NCI-H1436 treated with DMSO at 0.1 percent for 48 hours (cell line): ENCODE measurements around the gene ZCCHC8.
A peak's percentile ranks its signal among the peaks of the same experiment; 100 is the strongest.
"Not testable (repeated sequence)": the region's sequence is repeated elsewhere in the genome, so short reads cannot be mapped to it uniquely, and the experiment has no call there.

Source experiments
- DNase-seq: peaks from one replicate; lab custom pipeline; 2025; lab: John Stamatoyannopoulos, UW

ZCCHC8 gene

DNA sequence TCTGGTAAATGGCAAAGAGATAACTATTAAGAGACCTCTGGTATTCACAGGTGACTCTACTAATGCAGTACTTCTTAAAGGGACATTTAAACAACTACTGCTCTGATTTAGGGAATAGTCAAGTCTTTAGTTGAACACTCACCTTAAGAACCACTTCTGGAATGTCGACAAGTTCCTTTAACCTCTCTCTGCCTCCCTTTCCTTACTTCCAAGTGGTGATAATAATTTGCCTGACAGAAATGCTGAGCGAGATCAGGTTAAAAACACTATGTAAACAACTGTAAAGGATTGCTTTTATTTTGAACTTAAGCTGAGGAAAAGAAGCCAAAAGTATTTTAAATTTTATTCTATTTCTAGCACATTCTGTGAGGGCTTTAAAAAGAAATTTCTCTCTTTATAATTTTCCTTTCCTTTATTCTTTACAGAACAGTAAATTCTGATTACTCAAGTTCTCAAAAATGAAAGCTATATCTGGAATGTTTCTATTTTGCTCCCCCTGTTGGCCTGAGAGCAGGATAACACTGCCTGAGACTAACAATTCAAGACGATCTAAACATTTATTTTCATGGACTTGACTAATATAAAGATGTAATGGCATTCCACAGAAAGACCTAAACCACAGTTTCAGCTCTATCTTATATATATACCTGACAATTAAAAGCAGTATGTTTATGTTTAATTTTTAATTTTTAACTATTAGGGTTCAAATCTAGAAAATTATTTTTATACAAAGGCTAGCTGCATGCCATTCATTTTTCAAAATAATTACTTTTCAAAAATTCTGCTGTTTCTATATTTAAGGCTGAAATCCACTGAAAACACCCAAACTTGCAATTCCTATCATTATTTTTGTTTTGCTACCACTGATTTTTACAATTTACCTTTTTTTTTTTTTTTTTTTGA is 29.2 kb downstream of the ZCCHC8 start:
- DNase-seq, result peak; percentile 28

DNA sequence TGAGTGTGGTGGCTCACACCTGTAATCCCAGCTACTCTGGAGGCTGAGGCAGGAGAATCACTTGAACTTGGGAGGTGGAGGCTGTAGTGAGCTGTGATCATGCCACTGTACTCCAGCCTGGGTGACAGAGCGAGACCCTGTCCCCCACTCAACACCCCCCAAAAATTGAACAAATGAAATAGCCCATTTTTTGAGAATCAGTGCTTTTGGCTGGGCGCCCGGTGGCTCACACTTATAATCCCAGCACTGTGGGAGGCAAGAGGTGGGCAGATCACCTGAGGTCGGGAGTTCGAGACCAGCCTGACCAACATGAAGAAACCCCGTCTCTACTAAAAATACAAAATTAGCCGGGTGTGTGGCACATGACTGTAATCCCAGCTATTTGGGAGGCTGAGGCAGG is 30.2 kb downstream of the ZCCHC8 start:
- not testable (repeated sequence) for DNase-seq

DNA sequence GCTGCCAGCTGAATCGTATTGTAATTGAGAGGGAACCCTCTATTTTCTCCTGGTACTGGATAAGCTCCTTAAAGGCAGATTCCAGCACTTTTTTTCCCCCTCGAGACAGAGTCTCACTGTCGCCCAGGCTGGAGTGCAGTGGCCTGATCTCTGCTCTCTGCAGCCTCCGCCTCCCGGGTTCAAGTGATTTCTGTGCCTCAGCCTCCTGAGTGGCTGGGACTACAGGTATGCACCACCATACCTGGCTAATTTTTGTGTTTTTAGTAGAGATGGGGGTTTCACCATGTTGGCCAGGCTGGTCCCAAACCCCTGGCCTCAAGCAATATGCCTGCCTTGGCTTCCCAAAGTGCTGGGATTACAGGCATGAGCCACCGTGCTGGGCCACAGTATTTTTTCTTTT is 30.9 kb downstream of the ZCCHC8 start:
- DNase-seq, result not testable (repeated sequence)

DNA sequence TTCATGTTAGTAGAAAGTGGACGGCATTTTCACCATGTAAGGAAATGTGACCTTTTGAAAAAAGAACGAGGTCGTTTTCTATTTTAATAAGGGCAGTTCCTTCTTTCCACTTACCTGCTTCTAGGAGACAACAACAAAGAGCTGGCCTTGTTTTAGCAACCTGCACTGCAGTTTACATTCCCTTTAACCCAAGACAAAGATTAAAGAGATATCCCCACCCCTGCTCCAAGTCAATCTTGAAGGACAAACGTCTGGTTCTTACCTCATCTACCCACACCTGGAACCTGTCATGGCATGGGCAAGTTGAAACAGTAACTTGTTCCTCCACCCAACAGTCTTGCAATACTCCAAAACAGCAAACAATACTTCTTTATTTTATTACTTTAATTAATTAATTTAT is 32.7 kb downstream of the ZCCHC8 start:
- no peak for DNase-seq

DNA sequence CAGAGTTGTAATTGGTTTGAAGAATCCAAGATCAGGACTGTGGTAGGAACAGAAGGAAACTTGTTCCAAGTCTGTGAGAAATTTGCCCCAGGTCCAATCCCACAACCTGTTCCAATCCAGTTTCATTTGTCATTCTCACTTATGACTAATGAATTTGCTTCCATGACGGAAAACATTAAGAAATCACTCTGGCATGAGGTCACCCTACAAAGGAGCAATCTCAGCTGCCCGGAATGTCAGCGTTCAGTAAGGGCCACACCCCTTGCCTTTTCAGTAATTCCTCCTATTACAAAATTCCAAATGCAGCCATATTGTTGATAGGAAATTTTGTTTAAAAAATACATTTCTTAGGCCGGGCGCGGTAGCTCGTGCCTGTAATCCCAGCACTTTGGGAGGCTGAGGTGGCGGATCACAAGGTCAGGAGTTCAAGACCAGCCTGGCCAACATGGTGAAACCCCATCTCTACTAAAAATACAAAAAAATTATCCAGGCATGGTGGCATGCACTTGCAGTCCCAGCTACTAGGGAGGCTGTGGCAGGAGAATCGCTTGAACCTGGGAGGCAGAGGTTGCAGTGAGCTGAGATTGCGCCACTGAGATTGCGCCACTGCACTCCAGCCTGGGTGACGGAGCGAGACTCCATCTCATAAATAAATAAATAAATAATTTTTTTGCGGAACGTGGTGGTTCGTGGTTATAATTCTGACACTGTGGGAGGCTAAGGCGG is 36.3 kb downstream of the ZCCHC8 start:
- not testable (repeated sequence) for DNase-seq

DNA sequence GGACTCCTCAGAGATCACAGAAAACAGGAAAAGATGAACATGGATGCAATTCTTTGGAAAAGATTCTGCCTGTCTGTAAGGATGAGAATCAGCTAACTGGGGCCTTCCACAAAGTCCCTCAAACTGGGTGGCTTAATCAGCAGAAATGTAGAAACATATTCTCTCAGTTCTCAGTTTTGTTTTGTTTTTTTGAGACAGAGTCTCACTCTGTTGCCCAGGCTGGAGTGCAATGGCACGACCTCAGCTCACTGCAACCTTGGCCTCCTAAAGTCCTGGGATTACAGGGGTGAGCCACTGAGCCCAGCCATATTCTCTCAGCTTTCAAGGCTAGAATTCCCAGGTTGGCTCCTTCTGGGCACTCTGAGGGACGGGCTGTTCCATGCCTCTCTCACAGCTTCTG is 40.1 kb downstream of the ZCCHC8 start:
- no peak for DNase-seq

DNA sequence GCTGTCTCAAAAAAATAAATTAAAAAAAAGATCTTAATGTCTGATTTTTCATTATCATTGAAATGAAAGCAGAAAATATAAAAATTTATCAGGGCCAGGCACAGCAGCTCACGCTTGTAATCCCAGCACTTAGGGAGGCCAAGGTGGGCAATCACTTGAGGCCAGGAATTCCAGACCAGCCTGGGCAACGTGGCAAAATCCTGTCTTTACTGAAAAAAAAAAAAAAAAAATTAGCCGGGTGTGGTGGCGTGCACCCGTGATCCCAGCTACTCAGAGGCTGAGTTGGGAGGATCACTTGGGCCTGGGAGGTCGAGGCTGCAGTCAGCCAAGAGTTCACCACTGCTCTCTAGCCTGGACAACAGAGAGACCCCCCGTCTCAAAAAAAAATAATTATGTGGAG is 40.7 kb downstream of the ZCCHC8 start:
- no peak for DNase-seq

DNA sequence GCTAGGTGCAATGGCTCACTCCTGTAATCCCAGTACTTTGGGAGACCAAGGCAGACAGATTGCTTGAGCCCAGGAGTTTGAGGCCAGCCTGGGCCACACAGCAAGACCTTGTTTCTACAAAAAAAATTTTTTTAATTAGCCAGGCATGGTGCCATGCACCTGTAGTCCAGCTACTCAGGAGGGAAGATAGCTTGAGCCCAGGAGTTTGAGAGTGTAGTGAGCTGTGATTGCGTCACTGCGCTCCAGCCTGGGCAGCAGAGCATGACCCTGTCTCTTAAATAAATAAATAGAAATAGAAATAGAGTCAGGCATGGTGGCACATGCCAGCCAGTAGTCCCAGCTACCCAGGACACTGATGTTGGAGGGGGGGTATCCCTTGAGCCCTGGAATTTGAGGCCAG is 41.5 kb downstream of the ZCCHC8 start:
- no peak for DNase-seq

DNA sequence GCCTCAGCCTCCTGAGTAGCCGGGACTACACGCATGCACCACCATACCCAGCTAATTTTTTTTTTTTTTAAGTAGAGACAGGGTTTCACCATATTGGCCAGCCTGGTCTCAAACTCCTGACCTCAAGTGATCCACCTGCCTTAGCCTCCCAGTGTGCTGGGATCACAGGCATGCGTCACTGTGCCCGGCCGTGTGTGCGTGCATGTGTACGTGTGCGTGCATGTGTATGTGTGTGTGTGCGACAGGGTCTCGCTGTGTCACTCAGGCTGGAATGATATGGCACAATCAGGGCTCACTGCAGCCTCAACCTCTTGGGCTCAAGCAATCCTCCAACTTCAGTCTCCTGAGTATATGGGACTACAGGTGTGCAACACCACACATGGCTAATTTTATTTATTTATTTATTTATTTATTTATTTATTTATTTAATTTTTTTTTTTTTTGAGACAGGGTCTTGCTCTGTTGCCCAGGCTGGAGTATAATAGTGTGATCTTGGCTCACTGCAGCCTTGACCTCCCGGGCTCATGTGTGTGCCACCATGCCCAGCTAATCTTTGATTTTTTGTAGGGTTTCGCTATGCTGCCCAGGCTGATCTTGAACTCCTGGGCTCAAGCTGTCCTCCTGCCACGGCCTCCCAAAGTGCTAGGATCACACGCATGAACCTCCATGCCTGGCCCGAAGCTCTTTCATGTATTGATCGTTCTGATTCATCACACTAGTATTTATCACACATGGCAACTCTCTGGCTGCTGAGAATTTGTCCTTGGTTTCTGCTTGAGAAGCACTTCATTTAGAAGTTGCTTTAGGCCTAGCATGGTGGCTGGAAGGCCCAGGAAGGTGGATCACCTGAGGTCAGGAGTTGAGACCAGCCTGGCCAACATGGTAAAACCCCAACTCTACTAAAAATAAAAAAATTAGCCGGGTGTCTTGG is 42.4 kb downstream of the ZCCHC8 start:
- DNase-seq, result no peak

DNA sequence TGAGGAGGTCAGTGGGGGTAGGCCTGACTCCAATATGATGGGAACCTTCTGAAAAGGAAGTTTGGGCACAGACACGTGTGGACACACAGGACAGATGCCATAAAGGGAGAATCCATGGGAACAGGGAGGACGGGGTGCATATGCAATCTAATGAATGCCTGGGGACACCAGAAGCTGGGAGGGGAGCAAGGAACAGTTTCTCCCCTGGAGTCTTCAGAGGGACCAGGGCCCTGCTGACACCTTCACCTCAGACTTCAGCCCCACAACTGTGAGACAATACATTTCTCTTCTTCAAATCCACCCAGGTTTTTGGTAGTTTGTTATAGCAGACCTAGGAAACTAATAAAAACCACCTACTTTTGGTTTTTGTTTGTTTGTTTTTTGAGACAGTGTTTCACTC is 43.1 kb downstream of the ZCCHC8 start:
- no peak for DNase-seq

DNA sequence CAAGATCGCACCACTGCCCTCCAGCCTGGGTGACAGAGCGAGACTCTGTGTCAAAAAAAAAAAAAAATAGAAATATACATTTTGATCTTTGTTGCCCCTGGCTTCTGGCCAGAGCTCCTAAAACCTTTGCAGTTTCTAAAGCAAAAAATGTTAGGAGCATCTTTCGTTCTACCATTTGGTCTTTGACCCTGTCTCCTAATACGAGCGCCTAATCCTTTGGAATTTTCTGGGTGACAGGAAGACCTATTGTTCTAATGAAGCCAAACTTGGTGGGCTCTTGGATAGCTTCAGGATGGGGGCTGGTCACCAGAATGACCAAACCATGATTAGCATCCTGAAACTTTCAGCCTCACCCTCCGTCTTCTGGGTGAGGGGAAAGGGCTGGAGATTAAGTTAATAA is 46.0 kb downstream of the ZCCHC8 start:
- DNase-seq, result no peak

DNA sequence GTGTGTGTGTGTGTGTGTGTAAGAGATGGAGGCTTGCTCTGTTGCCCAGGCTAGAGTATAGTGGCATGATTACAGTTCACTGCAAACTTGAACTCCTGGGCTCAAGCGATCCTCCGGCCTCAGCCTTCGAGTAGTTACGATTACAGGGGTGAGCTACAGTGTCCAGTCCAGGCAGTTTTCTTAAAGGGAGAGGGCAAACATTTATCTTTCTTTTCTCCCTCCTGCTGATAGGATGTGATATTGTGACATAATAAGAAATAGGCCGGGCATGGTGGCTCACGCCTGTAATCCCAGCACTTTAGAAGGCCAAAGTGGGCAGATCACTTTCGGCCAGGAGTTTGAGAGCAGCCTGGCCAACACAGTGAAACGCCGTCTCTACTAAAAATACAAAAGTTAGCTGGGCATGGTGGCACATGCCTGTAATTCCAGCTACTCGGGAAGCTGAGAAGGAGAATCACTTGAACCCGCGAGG is 46.4 kb downstream of the ZCCHC8 start:
- no peak for DNase-seq

DNA sequence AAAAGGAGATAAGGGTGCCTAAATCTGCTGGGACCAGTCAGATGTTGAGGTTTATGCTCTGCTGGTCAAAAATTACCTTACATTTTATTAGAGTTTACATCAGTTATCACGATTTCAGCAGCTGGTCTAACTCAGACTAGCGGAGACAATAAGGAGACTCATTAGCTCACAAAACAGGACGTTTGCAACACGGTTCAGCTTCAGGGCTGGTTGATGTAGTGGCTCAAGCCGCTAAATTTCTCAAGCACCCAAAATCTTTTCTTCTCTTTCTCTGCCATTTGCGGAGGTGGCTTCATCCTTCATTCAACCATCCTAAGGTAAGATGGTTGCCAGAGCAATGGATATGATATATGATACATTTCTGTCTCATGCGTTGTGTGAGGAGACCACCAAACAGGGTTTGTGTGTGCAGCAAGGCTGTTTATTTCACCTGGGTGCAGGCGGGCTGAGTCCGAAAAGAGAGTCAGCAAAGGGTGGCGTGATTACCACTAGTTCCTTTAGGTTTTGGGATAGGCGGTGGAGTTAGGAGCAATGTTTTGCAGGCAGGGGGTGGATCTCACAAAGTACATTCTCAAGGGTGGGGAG is 47.9 kb downstream of the ZCCHC8 start:
- DNase-seq, result no peak

DNA sequence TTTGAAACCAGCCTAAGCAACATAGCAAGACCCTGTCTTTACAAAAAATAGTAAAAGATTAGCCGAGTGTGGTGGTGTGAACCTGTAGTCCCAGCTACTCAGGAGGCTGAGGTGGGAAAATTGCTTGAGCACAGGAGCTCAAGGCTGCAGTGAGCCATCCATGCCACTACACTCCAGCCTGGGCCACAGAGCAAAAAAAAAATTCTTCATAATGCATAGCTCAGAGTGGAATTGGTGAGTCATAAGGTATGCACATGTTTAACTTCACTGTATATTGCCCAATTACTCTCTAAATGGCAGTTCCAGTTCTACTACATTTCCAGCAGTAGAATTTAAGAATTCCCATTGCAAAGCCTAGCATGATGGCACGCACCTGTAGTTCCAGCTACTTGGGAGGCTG is 51.4 kb downstream of the ZCCHC8 start:
- no peak for DNase-seq

DNA sequence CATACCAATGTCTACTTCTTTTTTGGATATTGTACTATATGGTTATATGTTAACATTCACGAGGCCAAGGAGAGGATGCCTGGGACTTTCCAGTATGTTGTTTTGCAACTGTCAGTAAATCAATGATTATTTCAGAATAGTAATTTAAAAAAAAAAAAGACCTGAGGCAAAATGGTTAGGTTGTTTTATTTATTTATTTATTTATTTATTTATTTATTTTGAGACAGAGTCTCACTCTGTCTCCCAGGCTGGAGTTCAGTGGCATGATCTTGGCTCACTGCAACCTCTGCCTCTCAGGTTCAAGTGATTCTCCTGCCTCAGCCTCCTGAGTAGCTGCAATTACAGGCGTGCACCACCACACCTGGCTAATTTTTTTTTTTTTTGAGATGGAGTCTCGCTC is 52.9 kb downstream of the ZCCHC8 start:
- not testable (repeated sequence) for DNase-seq

DNA sequence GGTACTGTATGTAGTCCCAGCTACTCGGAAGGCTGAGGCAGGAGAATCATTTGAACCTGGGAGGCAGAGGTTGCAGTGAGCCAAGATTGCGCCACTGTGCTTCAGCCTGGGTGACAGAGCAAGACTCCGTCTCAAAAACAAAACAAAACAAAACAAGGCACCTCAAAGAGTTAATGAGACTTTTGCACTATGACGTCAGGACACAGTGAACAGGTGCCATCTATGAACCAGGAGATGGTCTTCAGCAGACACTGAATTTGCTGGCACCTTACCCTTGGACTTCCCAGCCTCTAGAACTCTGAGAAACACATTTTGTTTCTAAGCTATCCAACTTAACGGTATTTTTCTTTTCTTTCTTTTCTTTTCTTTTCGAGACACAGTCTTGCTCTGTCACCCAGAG is 54.3 kb downstream of the ZCCHC8 start:
- DNase-seq, result not testable (repeated sequence)

DNA sequence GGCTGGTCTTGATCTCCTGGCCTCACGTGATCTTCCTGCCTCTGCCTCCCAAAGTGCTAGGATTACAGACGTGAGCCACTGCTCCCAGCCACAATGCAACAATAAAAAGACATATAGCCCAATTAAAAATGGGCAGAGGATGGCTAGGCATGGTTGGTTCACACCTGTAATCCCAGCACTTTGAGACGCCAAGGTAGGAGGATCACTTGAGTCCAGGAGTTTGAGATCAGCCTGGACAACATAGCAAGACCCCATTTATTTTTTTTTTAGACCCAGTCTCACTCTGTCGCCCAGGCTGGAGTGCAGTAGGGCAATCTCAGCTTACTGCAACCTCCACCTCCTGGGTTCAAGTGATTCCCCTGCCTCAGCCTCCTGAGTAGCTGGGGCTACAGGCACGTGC is 56.7 kb downstream of the ZCCHC8 start:
- DNase-seq, result not testable (repeated sequence)

DNA sequence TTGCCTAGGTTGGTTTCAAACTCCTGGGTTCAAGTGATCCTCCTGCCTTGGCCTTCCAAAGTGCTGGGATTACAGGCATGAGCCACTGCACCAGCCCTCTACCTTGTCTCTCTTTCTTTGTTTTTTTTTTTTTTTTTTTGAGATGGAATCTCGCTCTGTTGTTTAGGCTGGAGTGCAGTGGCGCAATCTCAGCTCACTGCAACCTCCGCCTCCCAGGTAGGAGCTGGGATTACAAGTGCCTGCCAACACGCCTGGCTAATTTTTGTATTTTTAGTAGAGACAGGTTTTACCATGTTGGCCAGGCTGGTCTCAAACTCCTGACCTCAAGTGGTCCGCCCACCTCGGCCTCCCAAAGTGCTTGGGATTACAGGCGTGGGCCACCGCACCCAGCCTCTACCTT is 61.9 kb downstream of the ZCCHC8 start:
- not testable (repeated sequence) for DNase-seq

DNA sequence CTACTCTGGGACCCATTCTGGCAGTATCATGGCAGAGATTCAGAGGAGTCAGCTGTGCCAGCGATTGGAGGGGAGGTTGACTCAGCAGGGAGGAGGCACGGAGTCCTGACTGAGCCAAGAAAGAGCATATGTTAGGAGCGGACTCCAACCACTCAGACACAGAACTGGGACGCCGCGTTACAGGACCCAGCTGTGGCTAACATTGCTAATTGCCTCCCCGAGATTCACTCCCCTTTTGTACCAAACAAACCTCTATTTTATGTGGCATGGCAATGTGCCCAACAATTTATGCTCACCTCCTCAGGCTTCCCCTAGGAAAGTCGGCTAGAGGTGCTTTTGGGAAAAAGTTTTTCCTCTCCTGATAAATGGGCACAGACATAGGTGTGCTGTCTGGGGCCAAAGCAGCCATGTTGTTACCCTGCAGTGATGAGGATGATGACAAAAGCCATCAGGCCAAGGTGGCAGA is 63.0 kb downstream of the ZCCHC8 start:
- no peak for DNase-seq

DNA sequence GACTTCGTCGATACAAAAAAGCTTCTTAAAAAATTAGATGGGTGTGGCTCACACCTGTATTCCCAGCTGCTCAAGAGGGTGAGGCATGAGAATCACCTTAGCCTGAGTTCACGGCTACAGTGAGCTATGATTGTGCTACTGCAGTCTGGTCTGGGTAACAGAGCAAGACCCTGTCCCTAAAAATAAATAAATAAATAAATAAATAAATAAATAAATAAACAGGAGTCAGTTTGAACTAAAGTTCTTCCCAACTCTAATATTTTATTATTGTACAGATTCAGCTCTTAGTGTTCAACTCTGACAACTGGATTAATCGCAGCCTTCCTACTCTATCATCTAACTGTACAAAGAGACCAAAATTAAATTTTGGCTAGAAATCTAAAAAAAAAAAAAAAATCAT is 65.5 kb downstream of the ZCCHC8 start:
- DNase-seq, result no peak

DNA sequence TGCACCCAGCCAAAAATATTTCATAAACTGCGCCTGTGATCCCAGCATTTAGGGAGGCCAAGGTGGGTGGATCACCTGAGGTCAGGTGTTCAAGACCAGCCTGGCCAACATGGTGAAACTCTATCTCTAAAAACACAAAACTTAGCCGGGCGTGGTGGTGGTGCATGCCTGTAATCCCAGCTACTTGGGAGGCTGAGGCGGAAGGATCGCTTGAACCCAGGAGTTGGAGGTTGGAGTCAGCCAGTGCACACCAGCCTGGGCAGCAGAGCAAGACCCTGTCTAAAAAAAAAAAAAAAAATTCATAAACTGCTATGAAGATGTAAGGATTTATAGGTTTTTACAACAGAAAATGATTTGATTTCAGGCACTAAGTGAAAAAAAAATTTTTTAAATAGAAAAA is 71.7 kb downstream of the ZCCHC8 start:
- DNase-seq, result not testable (repeated sequence)

DNA sequence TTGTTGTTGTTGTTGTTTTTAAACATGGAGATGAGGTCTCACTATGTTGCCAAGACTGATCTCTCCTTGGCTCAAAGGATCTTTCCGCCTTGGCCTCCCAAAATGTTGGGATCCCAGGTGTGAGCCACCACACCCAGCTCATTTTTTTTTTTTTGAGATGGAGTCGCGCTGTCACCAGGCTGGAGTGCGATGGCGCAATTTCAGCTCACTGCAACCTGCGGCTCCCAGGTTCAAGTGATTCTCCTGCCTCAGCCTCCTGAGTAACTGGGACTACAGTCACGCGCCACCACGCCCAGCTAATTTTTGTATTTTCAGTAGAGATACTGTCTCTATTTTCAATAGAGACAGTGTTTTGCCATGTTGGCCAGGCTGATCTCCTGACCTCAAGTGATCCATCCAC is 73.3 kb downstream of the ZCCHC8 start:
- DNase-seq, result no peak
